Measurements from ENCODE around the gene PLAGL1. TPM values are rescaled to one million over a fixed set of nuclear protein-coding genes. Genes with fewer than 3 reads are reported as not detected.

Gene PLAGL1
- total and polyA plus RNA-seq, 12 donors = 5.4 to 24.6 (median 12.5) TPM

DNA sequence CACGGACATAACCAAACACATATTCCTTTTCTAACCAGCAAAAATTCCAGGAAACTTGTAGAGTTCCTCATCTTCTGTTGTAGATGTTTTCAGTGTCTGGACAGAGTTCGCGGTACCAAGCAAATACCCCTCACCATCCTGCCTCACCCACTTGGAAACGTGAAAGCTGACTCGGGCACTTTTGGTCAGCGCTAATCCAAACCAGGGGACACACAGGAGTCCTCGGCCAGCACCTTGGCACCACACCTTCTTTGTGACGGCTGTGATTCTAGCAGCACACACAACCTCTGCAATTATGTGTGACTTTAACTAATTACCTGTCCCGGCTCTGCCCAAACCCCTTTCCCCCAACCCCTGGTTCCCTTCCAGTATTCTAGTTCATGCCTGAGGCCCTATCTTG, 58.1 kb downstream of the PLAGL1 start:
- Histone ChIP-seq H3K9me3 (peaks cover 0 to 11% (median 0%) of the 10 kb centered on the region in 11 donors), H3K36me3 (peaks cover 0 to 36% (median 6%) of the 10 kb centered on the region in 9 donors), H3K27ac (no peak overlapping the region), H3K4me1 (no peaks in the 10 kb centered on the region), H3K27me3 (no peaks in the 10 kb centered on the region), H3K4me3 (no peak overlapping the region)
- 88 to 89% methylated on average over 9 of the region's 9 CpGs for whole genome bisulfite sequencing, 2 donors
- TF ChIP-seq, protein P1, sequence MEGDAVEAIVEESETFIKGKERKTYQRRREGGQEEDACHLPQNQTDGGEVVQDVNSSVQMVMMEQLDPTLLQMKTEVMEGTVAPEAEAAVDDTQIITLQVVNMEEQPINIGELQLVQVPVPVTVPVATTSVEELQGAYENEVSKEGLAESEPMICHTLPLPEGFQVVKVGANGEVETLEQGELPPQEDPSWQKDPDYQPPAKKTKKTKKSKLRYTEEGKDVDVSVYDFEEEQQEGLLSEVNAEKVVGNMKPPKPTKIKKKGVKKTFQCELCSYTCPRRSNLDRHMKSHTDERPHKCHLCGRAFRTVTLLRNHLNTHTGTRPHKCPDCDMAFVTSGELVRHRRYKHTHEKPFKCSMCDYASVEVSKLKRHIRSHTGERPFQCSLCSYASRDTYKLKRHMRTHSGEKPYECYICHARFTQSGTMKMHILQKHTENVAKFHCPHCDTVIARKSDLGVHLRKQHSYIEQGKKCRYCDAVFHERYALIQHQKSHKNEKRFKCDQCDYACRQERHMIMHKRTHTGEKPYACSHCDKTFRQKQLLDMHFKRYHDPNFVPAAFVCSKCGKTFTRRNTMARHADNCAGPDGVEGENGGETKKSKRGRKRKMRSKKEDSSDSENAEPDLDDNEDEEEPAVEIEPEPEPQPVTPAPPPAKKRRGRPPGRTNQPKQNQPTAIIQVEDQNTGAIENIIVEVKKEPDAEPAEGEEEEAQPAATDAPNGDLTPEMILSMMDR (IDR thresholded peaks at IDR 0.05) = no peak
- DNase-seq (no peak), ATAC-seq (no peak)
- intact Hi-C loops (cut with DNase I) = loop anchor here in 4 of 10 donors (10.0 kb wide), 1 partner anchor 65 kb away; no protein-coding TSS in a partner anchor

DNA sequence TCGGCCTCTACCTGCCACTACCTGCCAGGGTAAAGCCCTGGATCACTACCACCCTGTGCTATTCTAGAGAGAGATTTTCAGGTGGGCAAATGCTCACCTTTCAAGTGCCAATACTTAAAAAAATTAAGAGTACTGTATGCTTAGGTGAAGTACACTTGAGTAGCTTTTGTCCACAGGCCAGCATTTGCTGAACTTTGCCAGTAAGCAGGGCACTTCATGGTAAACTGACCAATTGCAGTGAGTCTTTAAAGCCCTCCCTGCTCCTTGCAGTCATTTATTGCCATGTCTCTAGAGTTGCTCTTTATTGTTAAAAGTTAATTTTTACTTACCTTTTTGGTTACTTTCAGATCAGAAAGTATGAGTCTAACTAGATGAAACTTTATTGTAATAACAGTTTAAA, 58.5 kb downstream of the PLAGL1 start:
- WGBS, 2 donors = 77 to 91% methylated on average over 1 of the region's 1 CpG
- TF ChIP-seq, protein P1 (IDR thresholded peaks at IDR 0.05) = no peak
- intact Hi-C loops (cut with DNase I) = loop anchor here in 4 of 10 donors (10.0 kb wide), 1 partner anchor 65 kb away; no protein-coding TSS in a partner anchor
- DNase-seq (no peak), ATAC-seq (no peak)
- Histone ChIP-seq H3K27ac (no peak overlapping the region), H3K4me3 (no peak overlapping the region), H3K4me1 (no peaks in the 10 kb centered on the region), H3K9me3 (peaks cover 0 to 11% (median 0%) of the 10 kb centered on the region in 11 donors), H3K27me3 (no peaks in the 10 kb centered on the region), H3K36me3 (peaks cover 0 to 36% (median 6%) of the 10 kb centered on the region in 9 donors)

DNA sequence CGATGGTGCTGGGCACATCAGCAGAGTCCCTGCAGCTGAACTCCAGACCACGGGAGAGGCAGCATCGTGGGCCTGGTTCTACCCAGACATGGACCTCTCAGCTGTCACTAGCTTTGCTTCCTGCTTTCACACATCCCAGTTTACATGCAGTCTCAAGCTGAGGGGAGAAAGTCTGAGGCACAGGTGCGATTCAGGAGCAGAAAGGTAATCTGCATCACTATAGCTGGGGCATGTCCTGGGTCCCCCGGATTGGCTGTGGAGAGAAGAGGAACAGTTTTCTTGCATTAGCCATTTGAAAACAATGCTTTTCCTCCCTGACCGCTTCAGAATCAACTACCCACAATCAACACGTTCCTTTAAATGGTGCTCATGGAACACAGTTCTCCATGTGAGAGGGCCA, 59.9 kb downstream of the PLAGL1 start:
- H3K27me3 ChIP-seq = no peaks in the 10 kb centered on the region
- peaks cover 0 to 11% (median 0%) of the 10 kb centered on the region in 11 donors for H3K9me3 ChIP-seq
- WGBS, 2 donors = 86 to 88% methylated on average over 7 of the region's 7 CpGs
- intact Hi-C loops (cut with DNase I) = loop anchor here in 4 of 10 donors (10.0 kb wide), 1 partner anchor 67 kb away; no protein-coding TSS in a partner anchor
- ATAC-seq (no peak), DNase-seq (no peak)
- H3K27ac ChIP-seq = no peak overlapping the region
- no peaks in the 10 kb centered on the region for H3K4me1 ChIP-seq
- H3K36me3 ChIP-seq = peaks cover 0 to 36% (median 6%) of the 10 kb centered on the region in 9 donors
- TF ChIP-seq, protein P1 (IDR thresholded peaks at IDR 0.05) = no peak
- H3K4me3 ChIP-seq = no peak overlapping the region

DNA sequence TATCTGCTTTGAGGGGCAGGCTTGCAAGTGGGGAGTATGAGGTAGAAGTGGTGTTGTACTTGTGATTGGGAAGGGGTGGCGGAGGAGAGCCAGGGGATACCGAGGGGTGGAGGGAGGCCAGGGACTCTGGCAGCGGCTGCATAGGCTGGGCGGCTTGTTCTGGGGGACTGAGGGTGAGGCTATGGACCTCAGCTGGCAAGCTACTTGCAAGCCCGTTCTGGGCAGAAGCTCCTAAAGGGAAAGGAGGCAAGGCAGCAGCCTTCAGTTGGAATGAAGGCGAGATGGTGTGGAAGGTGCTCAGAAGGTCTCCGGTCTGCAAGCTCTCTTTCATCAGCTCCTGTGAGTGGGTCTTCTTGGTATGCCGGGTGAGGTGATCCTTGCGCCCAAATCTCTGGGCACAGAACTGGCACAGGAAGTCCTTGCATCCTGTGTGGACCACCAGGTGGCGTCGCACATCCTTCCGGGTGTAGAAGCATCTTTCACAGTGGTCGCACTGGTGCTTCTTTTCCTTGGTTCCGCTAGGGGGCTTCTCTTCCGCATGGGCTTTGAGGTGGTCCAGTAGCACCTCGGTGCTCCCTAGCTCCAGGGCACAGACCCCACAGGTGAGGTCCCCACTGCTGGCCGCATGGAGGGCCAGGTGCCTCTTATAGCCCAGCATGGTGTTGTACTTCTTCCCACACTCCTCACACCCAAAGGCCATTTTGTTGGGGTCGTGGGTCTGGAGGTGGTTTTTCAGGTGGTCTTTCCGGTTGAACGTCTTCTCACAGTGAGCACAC, 66.0 kb downstream of the PLAGL1 start:
- intact Hi-C loops (cut with DNase I) = loop anchor here in 9 of 10 donors (2.0 to 10.0 kb wide), 4 partner anchors 70 to 370 kb away; no protein-coding TSS in a partner anchor

More for the DNA sequence above, 66.0 kb downstream of the PLAGL1 start:
- TF ChIP-seq, protein P1 (IDR thresholded peaks at IDR 0.05) = peak; percentile 10 to 64 (median 53)
- H3K27me3 ChIP-seq = no peaks in the 10 kb centered on the region
- 63 to 68% methylated on average over 20 of the region's 20 CpGs for WGBS, 2 donors
- H3K27ac ChIP-seq = no peak overlapping the region
- DNase-seq (peak in 1 of 2 donors; percentile 48), ATAC-seq (peak in 5 of 8 donors; percentile 23 to 52 (median 51))
- peaks cover 0 to 14% (median 0%) of the 10 kb centered on the region in 9 donors for H3K36me3 ChIP-seq
- peaks cover 0 to 4% (median 0%) of the 10 kb centered on the region in 11 donors for H3K9me3 ChIP-seq
- peaks cover 0 to 8% (median 0%) of the 10 kb centered on the region in 9 donors for H3K4me1 ChIP-seq
- H3K4me3 ChIP-seq = no peak overlapping the region

Measured in heart right ventricle (tissue), 16 donors.